COR-L47 (cell line): ENCODE results near the gene ZNF644.
"Not testable (repeated sequence)": the region's sequence is repeated elsewhere in the genome, so short reads cannot be mapped to it uniquely, and the experiment has no call there.

ENCODE experiments used
- DNase-seq: peaks from one replicate; lab custom pipeline; 2025; lab: John Stamatoyannopoulos, UW

ZNF644 gene

GRCh38 chr1:90986953-90987352, 34.9 kb downstream of the ZNF644 start:
- DNase-seq: no peak

DNA sequence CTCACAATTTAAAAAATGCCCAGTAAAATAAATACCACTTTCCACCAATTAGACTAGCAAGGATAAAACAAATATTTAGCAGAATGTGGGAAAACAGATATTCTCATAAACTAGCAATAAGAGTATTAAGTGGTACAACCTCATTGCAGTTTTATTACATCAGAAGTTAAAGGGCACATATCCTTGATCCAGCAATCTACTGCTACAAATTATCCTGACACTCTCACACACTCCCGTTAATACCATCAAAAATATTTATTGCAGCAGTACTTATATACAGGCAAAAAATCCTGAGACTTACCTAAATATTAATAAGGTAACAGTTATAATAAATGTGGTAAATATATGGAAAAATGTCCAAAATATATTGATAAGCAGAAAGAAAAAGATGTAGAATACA, 44.3 kb downstream of the ZNF644 start:
- no peak for DNase-seq

- DNase-seq: no peak
These were observed 47.7 kb downstream of the ZNF644 start for GRCh38 chr1:90973897-90974798.

- DNase-seq: no peak
These were observed 51.6 kb downstream of the ZNF644 start for GRCh38 chr1:90970208-90970607.

- no peak for DNase-seq
These were observed 52.6 kb downstream of the ZNF644 start for GRCh38 chr1:90969241-90969640.

GRCh38 chr1:90964444-90965035, 57.3 kb downstream of the ZNF644 start:
- peak; percentile 8 for DNase-seq

- DNase-seq: no peak
These were observed 58.2 kb downstream of the ZNF644 start for GRCh38 chr1:90963651-90964050.

GRCh38 chr1:90963236-90963635, 58.6 kb downstream of the ZNF644 start:
- DNase-seq: no peak

DNA sequence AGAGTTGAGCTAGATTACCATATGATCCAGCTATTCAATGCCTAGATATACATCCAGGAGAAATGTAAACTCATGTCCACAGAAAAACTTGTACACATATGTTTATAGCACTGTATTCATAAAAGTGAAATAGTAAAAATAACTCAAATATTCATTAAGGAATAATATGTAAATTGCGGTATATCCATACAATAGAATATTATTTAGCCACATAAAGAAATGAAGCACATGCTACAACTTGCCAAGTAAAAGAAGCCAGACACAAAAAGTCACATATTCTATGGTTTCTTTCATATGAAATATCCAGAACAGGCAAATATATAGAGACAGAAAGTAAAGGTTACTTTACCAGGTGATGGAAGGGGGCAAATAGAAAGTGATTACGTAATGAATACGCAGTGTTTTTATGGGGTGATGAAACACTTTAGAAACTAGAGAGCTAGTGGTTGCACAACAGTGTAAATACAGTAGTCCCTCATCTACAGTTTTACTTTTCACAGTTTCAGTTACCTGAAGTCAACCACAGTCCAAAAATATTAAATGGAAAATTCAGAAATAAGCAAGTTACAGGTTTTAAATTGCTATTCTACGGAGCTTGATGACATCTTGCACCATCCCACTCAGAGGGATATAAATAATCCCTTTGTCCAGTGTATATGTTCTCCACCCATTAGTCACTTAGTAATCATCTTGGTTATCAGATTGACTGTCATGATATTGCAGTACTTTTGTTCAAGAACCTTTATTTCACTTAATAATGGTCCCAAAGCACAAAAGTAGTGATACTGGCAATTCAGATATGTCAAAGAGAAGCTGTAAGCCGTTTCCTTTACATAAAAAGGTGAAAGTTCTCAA, 62.3 kb downstream of the ZNF644 start:
- DNase-seq: no peak

DNA sequence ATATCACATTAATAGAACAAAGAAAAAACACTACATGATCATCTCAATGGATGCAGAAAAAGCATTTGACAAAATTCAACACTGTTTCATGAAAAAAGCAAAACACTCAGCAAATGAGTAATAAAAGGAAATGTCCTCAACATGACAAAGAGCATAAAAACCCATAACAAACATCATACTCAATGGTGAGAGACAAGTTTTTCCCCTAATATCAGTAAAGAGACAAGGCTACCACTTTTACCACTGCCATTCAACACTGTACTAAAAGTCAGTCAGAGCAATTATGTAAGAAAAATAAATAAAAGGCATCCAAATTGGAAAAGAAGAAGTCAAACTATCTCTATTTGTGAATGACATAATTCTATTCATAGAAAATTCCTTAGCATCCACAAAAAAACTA, 64.3 kb downstream of the ZNF644 start:
- no peak for DNase-seq

DNA sequence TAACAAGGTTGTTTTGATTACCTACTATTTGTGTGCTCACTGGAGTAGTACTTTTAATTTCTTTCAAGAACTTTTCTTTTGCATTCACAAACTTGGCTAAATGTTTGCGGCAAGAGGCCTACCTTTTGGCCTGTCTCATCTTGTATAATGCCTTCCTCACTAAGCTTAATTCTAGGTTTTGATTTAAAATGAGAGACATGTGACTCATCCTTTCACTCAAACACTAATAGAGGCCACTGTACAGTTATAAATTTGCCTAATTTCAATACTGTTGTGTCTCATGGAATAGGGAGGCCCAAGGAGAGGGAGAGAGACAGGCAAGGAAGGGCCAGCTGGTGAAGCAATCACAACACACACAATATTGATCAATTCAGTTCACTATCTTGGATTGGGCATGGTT, 66.1 kb downstream of the ZNF644 start:
- DNase-seq: no peak

DNA sequence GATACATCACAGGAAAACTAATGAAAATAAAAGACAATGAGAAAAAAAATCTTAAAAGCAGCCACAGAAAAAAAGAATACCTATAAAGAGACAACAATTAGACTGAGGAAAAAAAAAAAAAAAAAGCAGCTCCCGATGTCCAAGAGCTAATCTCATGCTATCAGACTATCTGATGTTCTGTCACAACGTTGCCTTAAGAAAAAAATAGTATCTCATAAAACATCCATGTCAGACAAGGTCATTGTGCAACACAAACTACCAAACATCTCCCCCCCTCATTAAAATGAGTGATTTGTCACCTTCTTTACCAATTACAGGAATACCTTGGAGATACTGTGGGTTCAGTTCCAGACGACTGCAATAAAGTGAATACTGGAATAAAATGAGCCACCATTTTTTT, 68.9 kb downstream of the ZNF644 start:
- no peak for DNase-seq

- no peak for DNase-seq
These were observed 70.8 kb downstream of the ZNF644 start for GRCh38 chr1:90951009-90951408.

DNA sequence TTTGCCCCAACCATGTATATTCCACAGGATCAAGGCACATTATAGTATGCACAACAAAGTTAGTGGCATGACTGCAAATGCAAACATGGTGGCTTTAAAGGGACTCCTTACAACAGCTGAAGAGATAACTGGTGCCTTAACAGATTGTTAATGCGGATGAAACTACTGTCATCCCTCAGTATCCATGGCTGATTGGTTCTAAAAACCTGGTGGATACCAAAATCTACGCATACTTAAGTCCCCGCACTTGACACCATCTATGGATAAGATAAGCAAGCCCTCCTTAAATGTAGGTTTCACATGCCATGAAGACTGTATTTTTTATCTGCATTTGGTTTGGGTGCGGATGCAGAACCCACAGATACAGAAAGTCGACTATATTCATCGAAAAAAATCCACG, 73.5 kb downstream of the ZNF644 start:
- DNase-seq: no peak

DNA sequence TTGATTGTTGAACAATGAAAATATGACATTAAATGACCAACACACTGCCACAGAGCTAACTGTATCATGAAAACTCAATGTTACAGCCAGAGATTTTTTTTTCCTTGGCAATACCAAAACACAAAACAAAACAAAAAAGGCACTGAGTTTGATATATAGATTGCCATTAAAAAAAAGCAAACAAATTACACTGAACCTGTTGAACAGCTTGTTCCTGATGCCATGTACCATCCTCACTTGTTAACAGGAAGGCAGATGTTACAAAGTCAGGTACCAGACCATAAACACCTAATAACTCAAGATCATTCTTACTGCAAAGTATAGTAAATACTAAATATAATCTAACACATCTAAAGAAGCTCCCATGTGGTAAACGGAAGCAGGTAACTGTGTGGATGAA, 75.2 kb downstream of the ZNF644 start:
- DNase-seq: no peak

GRCh38 chr1:90945287-90945686, 76.5 kb downstream of the ZNF644 start:
- DNase-seq: no peak

GRCh38 chr1:90943966-90944365, 77.9 kb downstream of the ZNF644 start:
- no peak for DNase-seq

DNA sequence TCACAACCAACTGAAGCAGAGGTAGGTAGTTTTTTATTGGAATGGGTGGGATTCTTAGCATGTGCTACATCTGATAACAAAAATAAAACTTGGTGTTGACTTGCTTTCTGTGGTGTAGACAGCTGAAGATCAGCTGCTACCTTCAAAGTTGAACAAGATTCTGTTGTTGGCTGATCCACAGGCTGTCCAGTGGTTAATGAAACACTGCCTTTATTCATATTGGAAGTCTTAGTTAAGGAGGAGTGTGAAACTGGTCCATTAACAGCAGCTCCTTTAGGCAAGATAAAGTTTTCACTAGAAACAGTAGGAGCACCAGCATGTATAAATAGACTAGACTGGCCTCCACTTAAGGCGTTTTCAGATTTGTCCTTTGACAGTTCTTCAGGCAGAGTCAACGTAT, 81.1 kb downstream of the ZNF644 start:
- no peak for DNase-seq

GRCh38 chr1:90936731-90937130, 85.1 kb downstream of the ZNF644 start:
- no peak for DNase-seq

- DNase-seq: no peak
These were observed 85.8 kb downstream of the ZNF644 start for GRCh38 chr1:90936061-90936460.

DNA sequence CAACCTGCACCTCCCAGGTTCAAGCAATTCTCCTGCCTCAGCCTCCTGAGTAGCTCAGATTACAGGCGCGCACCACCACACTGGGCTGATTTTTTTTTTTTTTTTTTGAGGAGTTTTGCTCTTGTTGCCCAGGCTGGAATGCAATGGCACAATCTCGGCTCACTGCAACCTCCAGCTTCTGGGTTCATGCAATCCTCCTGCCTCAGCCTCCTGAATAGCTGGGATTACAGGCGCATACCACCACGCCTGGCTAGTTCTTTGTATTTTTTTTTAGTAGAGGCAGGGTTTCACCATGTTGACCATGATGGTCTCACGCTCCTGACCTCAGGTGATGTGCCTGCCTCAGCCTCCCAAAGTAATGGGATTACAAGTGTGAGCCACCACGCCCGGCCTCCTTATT, 93.6 kb downstream of the ZNF644 start:
- not testable (repeated sequence) for DNase-seq

- not testable (repeated sequence) for DNase-seq
These were observed 94.2 kb downstream of the ZNF644 start for GRCh38 chr1:90927674-90928073.

DNA sequence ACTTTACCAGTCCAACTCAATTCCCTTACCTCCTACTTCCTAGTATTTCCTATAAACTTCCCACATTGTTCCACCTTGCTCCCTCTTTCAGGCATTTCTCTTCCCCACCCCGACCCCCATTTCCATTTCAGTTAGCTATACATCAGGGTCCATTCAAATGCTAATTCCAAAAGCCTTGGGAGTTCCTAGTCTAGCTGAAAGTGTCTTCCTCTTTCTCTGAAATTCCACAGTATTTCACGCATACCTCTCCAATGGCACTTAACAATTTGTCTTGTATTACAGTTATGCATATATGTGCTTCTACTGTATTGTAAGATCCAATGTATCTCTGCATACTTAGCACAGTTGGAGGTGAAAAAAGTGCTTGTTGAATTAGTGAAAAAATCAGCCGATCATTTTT, 94.9 kb downstream of the ZNF644 start:
- no peak for DNase-seq
